ENCODE results near the gene UBE4A.
A peak's percentile ranks its signal among the peaks of the same experiment; 100 is the strongest.

The UBE4A gene

DNA sequence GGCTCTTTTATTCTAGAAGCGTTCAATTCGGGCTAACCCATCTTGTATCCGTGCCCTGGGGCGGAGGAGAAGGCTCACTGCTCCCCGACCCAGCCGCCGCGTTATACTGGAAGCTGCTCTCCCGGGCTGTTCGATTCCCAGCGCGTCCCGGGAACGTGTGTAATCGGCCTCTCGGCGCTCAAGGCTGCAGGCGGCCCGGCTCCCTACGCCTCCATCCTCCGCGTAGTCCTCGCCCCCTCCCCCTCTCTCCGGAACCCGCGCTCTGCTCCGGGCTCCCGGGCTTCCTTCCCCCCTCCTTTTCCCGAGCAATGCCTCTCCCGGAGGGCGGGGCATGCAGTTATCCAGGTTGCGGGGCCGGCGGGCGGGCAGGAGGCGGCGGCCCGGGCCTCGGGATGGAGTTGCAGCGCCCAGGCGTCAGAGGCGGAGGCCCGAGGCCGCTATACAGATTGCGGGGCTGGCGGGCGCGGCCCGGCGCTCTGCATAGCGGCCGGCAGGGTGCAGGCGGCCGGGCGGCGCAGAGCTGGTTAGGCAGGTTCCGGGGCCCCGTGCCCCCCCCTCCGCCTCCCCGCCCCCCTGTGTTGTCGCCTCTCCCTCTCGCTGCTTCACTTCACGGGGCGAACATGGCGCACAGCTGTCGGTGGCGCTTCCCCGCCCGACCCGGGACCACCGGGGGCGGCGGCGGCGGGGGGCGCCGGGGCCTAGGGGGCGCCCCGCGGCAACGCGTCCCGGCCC, 76.7 kb downstream of the UBE4A start, which contains the start of gene KMT2A:
Gene KMT2A, plus strand, starts transcription at position 600 of the 732 bp plus-strand sequence. Its CDS starts 21 bp downstream, at position 621.
- peak; percentile 83 to 95 (median 88) for DNase-seq (ENCODE audit: low read depth in 3 of 3, low spot score in 1 of 3)

DNA sequence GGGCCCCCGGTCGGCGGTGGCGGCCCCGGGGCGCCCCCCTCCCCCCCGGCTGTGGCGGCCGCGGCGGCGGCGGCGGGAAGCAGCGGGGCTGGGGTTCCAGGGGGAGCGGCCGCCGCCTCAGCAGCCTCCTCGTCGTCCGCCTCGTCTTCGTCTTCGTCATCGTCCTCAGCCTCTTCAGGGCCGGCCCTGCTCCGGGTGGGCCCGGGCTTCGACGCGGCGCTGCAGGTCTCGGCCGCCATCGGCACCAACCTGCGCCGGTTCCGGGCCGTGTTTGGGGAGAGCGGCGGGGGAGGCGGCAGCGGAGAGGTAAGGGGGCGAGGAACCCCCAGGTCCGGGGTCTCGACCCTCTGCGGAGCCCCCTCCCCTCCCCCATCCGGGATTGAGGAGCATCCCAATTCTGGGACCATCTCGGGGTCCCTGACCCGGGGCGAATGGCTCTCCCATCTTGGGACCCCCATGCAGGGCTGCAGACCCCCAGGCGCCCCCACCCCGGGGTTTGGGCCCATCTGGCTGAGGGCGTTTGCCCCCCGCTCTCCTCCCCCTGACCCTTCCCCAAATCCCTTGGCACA, 77.3 kb downstream of the UBE4A start:
- no peak for DNase-seq (ENCODE audit: low read depth in 3 of 3, low spot score in 1 of 3)

DNA sequence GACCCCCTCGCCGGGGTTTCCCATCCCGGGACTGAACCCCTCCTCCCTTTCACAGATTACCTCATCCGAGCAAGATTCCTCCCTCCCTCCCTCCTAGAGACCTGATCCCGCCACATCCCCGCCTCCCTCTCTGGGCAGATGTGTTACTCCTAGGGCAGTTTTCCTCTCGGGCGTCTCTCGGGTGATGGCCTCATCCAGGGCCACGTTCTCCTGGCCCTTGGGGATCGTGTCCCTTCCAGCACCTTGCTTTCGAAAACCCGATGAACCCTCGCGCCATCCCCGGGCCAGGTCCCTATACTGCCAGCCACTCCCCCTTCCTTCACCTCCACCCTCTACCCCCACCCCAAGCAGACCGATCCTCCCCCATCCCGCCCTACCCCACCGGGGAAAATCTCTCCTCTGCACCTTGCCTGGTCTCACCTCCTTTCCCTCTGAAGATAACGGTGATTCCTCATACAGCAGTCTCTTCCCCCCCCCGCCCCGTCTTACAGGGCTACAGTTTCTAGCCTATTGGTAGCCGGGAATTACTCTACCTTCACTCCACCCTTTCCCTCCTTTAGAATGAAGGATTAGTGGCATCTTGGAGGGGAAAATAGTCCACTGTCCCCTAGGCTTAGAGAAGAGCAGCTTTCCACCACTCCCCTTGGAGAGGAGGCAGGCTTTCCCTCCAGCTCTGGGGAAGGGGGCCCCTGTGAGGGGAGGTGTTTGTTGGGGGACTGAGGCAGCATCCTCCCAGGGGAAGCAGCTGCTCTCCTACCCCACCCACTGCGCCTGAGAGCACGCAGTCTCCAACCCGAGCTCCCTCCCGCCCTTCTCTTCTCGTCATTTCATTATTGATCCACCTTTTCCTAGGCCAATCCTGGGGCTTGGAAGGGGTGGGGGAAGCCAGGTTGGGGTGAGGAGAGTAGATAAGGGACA, 78.1 kb downstream of the UBE4A start:
- DNase-seq (ENCODE audit: low read depth in 3 of 3, low spot score in 1 of 3), result peak in 1 of 3 donors; percentile 27

DNA sequence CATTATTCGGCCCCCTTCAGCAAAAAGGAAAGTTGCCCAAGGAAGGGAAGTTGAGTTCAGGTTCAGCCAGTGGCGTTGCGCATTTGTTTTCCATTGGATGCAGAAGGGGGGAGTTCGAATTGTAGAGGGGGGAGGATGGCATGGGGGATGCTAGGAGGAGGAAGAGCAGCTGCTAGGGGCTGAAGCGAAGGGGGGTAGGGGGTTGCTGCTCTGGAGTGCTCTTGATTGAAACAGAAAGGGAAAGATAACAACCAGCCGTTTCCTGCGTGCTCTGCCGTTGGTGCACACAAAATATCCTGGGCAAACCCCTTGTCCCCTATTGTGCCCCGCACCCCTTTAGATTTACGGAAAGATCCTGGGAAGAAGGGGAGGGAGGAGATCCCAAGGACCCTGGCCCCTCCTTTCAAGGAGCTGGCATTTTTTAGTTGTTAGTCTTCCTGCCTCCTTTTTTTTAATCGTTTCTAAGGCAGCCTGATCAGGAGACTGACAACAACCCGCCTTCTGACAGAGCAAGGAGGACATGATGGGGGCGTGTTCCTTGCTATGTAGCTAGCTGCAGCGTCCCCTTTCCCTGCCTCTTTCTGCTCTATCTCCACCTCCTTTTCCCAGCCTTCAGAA, 79.0 kb downstream of the UBE4A start:
- DNase-seq (ENCODE audit: low read depth in 3 of 3, low spot score in 1 of 3), result peak in 1 of 3 donors; percentile 18

DNA sequence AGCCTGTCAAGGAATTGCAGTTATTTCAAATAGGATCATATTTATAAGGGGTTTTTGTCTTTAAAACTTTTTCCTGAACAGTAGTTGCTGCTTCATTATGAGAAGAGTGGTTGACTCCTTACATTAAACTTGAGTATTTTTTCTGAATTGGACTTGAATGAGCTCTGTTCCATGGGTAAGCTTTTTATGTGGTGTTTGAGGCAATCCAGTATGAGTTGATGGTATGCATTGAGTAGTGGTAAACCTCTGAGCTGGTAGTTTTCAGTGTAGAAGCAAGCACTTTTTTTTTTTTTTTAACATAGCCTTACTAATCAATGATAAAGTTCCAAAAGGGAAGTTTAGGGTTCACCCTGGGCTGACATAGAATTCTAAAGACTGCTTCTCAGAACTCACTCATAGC, 80.2 kb downstream of the UBE4A start:
- DNase-seq (ENCODE audit: low read depth in 3 of 3, low spot score in 1 of 3), result no peak

DNA sequence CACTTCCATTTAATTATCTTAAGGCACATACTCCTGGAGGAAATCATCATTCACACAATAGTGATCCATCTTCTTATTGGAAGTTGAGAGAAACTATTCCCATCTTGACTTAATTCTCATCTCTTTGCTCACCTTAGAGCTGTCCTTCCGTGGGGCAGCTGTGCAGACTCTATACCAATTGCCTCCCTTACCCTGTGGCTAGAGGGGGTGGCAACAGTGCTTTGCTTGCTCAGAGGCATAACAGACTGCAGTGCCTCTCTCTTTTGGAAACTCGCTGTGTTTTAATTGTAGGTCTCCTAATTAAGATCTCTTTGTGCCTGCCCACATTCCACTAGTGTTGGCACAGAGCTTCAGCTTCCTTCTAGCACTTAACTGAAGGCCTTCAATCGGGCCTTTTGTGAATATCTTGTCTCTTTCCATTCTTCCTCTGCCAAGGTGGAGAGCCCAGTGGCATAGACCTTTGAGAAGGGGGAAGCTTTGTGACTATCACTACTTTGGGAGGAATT, 82.4 kb downstream of the UBE4A start:
- DNase-seq (ENCODE audit: low read depth in 3 of 3, low spot score in 1 of 3), result no peak

DNA sequence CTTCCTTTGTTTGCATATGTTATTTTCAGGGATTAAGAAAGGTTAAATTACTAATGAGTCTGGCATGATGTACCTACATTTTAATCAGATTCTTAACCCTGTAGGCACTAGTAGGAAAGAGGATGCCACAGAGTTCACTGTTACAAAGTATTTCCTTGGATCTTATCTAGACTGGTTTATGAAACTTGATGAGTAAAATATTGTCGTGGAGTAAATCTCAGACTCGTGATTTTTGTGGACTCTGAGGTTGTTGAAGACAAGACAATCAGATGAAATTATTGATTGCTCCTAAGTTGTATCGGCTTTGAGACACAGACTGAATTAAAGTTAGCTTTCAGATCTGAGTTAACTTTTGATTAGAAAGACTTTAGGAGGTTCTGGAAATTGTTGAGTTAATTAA, 82.9 kb downstream of the UBE4A start:
- DNase-seq (ENCODE audit: low read depth in 3 of 3, low spot score in 1 of 3), result no peak

DNA sequence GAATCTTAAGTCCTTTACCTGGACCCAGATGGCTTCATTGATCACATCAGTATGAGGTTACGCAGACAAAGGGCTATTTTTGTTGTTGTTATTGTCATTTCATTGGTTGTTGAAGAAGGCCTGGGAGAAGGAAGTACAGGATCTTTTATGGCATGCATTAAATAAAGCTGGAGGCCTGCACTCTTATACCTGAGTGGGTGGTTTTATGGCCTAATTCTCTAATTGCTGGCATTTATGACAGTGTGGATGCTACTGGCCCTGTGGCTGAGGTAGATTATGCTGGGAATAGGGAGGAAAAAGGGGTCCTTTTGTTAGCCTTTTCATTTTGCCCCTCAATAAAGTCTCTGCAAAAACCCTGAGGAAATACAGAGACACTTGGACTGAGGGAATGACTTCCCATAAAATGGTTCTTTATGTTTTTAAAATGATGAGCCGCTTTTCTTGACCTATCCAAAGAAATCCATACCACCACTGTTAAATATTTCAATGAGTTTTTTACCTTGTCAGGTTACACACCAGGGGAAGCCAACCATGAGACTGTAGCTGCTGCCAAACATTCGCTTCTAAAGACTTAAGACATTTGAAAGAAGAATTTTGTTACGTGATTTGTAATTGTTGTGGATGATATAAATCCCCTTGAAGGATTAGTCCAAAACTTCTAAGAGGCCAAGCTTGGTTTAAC, 83.6 kb downstream of the UBE4A start:
- no peak for DNase-seq (ENCODE audit: low read depth in 3 of 3, low spot score in 1 of 3)

DNA sequence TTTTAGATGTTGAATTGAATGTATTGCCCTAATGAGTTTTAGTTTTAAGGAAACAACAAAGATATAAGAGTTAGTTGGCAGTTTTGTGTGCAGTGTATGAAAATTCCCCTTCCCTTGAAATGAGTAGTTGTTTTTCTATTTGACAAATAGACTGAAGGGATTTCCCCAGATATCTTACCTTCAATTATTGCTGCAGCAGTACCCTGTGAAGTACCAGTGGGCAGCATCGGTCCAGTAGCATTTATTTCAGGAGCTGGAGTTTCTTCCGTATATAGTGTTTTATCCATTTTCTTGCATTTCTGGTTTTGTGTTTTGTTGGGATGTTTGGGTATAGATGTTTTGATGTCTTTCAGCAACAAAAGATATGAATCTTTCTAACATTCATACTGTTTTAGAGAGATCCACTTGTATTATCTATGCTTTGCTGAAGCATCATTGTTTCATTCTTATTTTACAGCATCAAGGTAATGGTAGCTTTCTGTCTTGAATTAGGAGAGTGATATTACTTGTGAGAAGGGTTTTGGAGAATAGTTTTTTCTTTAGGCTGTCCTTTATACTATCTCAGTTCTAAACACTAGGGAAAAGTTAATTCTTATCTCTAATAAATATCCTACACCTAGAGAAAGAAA, 84.3 kb downstream of the UBE4A start:
- DNase-seq (ENCODE audit: low read depth in 3 of 3, low spot score in 1 of 3), result no peak

DNA sequence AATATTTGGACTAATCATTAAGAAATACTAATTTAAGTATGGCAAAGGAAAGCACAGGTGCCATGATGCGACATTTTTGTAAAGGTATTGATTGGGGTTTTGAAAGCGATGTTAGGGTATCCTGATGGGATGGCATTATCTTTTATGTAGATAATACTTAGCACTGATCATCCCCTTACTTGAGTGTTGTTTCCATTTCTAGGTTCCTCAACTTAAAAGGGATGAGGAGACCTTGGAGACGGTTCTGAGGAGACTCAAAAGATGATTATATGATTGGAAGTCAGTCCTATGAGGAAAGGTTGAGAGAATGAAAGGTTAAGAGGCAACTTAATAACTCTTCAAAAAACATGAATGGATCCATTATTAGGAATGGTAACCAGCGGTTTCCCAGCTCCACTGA, 88.0 kb downstream of the UBE4A start:
- DNase-seq (ENCODE audit: low read depth in 3 of 3, low spot score in 1 of 3), result no peak

DNA sequence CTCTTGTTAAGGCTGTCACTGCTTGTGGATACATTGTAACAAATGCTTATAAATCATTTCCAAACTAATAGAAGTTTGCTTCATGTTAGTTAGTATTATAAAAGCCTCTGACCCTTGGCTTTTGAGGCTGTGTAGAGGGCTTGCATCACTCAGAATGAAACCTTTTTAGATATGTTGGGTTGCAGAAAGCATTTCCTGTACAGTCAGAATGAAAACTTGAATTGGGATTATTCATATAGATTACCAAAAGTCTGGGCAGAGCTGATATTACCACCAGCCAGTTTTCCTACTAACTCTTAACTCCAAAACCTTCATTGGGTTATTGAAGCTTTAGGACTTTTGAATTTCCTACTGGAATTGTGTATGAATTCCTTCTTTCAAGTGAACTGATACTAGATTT, 88.9 kb downstream of the UBE4A start:
- DNase-seq (ENCODE audit: low read depth in 3 of 3, low spot score in 1 of 3), result no peak

Data from stimulated activated CD4-positive, alpha-beta T cell treated with anti-CD3 and anti-CD28 coated beads, TNF-alpha, amount 100 ng/mL, for 1 hour (primary cell).